NCI-H69 (cell line): ENCODE results near the gene MOXD1.

Experiments used
- DNase-seq: peaks from one replicate; lab custom pipeline; 2025; lab: John Stamatoyannopoulos, UW

Gene MOXD1

DNA sequence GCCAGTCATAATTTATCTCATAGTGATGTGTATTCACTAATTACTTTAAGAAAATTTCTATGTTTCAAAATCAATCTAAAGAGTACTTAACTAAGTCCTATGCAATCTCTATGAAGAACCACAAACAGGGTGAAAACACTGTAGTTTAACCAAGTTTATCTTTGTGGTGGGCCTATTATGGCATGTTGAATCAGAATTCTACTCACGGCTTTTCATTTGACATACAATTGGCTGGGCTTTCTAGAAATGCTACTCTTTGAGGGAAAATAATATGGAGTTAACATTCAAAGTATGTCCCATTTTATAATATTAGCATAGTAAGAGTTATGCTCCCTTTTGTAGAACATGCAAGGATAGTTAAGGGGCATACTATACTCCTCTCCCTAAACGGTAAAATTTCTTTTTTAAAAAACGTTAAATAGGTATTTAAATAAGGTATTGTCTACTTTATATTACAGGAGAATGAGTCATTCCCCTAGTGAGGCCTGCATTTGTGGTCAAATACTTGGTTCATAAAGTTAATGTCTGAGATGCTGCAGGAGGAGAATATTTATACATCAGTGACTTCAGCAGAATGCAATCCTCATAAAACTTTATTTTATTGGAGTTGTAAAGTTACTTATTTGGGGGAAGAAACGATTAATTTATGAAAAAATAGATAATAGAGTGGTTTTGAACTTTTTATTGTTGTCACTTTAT, 1.8 kb downstream of the MOXD1 start:
- no peak for DNase-seq

- DNase-seq, result no peak
These were observed 6.2 kb downstream of the MOXD1 start for GRCh38 chr6:132395015-132395597.

GRCh38 chr6:132392792-132393191, 8.5 kb downstream of the MOXD1 start:
- DNase-seq, result peak; percentile 51

GRCh38 chr6:132392270-132392646, 9.0 kb downstream of the MOXD1 start:
- no peak for DNase-seq

DNA sequence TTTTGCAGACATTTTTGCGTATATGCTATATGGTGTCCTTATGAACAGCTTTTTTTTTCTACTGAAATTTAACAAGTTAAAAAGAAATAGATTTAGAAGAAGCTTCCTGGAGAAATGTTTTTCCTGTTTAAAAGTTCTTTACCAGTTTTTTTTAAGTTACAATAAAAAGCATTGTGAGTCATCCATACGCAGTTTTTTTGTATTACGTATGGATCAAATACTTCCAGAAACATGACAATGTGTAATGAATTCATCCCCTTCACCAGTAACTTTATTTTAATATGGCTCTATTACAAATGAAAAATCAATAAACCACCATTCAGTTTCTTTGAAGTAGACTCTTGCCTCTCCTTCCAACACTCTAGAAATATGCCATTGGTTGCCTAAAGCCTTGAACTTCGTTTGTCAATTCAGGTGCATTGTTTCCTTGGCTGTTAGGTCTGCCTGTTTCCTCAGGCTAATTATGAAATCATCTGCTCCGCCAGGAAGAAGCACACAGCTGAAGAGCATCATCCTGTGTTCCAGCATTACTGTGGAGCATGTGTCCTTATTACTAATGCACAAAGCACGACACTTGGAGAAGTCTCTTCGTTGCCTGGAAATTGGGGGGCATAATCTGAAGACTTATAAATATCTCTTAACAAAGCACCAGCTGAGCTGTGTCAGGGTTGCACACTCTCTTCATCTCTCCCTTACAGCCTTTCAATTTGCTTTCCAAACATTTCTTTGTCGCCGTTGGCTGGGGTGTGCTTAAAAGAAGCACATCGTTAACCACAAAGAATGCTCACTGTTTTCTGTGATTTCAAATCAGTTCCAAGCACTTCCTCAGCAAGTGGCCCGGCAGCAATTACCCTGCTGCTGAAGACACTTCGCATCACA, 9.6 kb downstream of the MOXD1 start:
- DNase-seq, result peak; percentile 71

DNA sequence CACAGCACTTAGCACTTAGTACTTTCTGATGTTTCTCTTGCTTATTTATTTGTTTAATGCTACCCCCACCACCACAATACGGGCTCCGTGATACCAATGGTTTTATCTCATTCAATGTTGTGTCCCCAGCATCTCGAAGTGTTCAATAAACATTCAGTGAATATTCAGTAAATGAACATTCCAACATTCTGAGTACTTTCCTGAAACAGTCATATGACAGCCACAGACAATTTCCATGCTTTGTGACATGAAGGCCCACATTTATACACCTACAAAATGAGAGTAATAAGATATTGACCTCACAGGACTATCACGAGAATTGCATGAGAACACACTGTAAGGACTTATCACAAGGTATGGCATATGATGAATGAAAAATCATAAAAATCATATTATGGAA, 10.8 kb downstream of the MOXD1 start:
- DNase-seq, result no peak

- no peak for DNase-seq
These were observed 11.3 kb downstream of the MOXD1 start for GRCh38 chr6:132390017-132390416.

- peak; percentile 94 for DNase-seq
These were observed 13.0 kb downstream of the MOXD1 start for GRCh38 chr6:132388291-132388690.

GRCh38 chr6:132382630-132383175, 18.6 kb downstream of the MOXD1 start:
- DNase-seq, result peak; percentile 82

GRCh38 chr6:132381381-132381780, 19.9 kb downstream of the MOXD1 start:
- DNase-seq, result no peak

- DNase-seq, result peak; percentile 94
These were observed 20.8 kb downstream of the MOXD1 start for GRCh38 chr6:132380358-132381029.

GRCh38 chr6:132369526-132369925, 31.7 kb downstream of the MOXD1 start:
- DNase-seq, result no peak

GRCh38 chr6:132368916-132369481, 32.3 kb downstream of the MOXD1 start:
- DNase-seq, result no peak

GRCh38 chr6:132365281-132365907, 35.9 kb downstream of the MOXD1 start:
- DNase-seq, result peak; percentile 64

GRCh38 chr6:132364306-132365074, 36.8 kb downstream of the MOXD1 start:
- no peak for DNase-seq

DNA sequence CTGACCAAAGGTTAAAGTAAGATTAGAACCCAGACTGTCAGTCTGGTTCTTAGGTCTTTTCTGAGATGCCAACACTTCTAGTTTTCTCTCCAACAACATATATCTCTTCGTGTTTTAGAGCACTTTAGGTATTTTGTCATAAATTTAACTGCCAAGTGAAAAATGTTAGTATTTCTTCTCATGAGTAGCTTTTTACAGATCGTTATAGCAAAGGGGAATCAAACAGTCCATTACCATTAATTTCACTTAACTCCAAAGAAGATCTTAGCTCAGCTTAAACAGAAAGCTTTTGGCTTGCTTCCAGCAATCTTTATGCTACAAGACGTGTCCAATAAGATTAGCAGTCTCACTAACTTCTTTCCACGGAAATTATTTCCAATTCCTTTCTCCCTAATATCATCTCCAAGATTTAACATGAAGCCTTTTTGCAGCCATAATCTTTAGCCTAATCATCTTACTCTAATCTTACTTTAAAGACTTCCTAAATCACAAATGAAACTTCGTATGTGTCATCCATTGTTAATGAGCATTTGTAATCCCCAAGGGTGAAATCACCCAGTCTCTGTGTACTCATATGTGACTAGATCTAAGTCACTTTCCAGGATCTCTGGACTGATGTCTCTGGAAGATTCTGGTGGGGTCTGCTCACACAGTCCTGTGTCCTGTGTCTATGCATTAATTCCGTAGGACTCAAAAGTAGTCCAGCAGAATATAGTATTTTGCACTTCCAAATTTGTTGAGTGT, 38.7 kb downstream of the MOXD1 start:
- peak; percentile 37 for DNase-seq

GRCh38 chr6:132361101-132361500, 40.2 kb downstream of the MOXD1 start:
- DNase-seq, result no peak

DNA sequence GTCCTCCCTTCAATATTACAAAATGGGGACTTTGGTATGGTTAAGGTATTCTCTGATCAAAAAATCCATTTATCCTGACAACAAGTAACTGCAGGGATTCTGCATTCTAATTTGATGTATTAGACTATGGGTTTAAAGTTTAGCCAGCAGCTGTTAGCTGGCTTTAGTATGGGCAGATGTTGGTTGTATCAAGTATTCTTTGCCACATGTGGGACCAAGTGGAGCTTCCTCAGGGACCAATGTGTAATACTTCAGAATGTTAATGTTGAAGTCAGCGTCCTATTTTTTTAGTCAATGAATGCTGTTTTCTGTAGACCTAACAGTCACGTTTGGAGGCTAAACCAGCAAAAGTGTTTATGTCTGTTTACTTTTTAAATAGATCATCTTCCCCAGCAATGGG, 41.4 kb downstream of the MOXD1 start:
- DNase-seq, result no peak

DNA sequence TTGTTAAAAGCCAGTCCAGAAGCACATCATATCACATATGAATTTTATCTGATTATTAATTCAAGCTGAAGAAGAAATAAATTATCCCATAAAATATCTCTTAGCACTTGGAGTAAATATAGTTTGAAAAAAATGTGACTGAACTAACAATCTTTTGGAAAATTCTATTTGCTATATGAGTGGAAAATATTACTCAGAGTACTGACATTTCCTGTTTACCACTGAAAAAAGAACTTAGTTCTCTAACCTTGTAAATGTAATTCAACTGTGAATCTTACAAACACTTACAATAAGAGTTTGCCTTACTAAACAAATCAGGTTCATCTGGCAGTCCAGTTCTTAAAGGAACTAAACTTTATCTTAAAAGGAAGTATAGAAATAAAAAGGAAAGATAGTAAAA, 44.2 kb downstream of the MOXD1 start:
- no peak for DNase-seq
